GM23338 (cell line): Measurements from ENCODE around the gene MYO18B. TPM values are rescaled to one million over a fixed set of nuclear protein-coding genes. Genes with fewer than 3 reads are reported as not detected.

Experiments used
- ATAC-seq: fragments of 200-7000 bp; cut with Tn5 transposase; 3 replicates; pipeline ENCODE4 v1.9.1; 2020
- DNase-seq: peaks from one replicate; pipeline ENCODE4 v3.0.0-alpha.2; 2015; ENCODE audit warnings: low spot score
- H2AFZ ChIP-seq: fragments of 200-600 bp; sonication (generic); 2 replicates; pipeline ENCODE4 v1.8.0; 2016; ENCODE audit warnings: antibody characterized with exemption, mild to moderate bottlenecking, moderate library complexity
- H3F3A ChIP-seq: fragments of 200-600 bp; sonication (generic); replicated peaks from 2 replicates; pipeline ENCODE4 v1.8.0; 2017; ENCODE audit warnings: antibody characterized with exemption, mixed run types, low read depth
- H3K27ac ChIP-seq: fragments of 200-600 bp; sonication (generic); 2 replicates; pipeline ENCODE4 v1.6.1; 2016; ENCODE audit warnings: low read depth
- H3K27me3 ChIP-seq: fragments of 200-600 bp; sonication (generic); 2 replicates; pipeline ENCODE4 v1.8.0; 2016; ENCODE audit warnings: mild to moderate bottlenecking, mixed run types, moderate library complexity; ENCODE audit not compliant: insufficient read depth
- H3K36me3 ChIP-seq: fragments of 200-600 bp; sonication (generic); 2 replicates; pipeline ENCODE4 v1.8.0; 2016; ENCODE audit warnings: mild to moderate bottlenecking; ENCODE audit not compliant: insufficient read depth
- H3K4me1 ChIP-seq: fragments of 200-600 bp; sonication (generic); 2 replicates; pipeline ENCODE4 v1.8.0; 2016; ENCODE audit warnings: mild to moderate bottlenecking, moderate library complexity; ENCODE audit not compliant: insufficient read depth
- H3K4me2 ChIP-seq: fragments of 200-600 bp; sonication (generic); 2 replicates; pipeline ENCODE4 v1.7.1; 2017; ENCODE audit warnings: mixed run types
- H3K4me3 ChIP-seq: fragments of 200-600 bp; sonication (generic); 2 replicates; pipeline ENCODE4 v1.6.1; 2016; ENCODE audit warnings: mixed run types
- H3K79me2 ChIP-seq: fragments of 200-600 bp; sonication (generic); replicated peaks from 2 replicates; pipeline ENCODE4 v1.8.0; 2017; ENCODE audit warnings: mild to moderate bottlenecking; ENCODE audit not compliant: insufficient read depth
- H3K9me2 ChIP-seq: fragments of 200-600 bp; sonication (generic); 2 replicates; pipeline ENCODE4 v1.8.0; 2017; ENCODE audit not compliant: insufficient read depth
- H4K20me1 ChIP-seq: fragments of 200-600 bp; sonication (generic); replicated peaks from 2 replicates; pipeline ENCODE4 v1.8.0; 2017; ENCODE audit warnings: mild to moderate bottlenecking; ENCODE audit not compliant: insufficient read depth
- H3K27ac Mint-ChIP-seq: 2 replicates; pipeline ENCODE4 v1.8.0; 2020; ENCODE audit warnings: inconsistent platforms, mild to moderate bottlenecking, moderate library complexity, mixed read lengths
- H3K27me3 Mint-ChIP-seq: 3 replicates; pipeline ENCODE4 v1.8.0; 2022; ENCODE audit warnings: low read depth, mild to moderate bottlenecking, moderate library complexity, mixed read lengths, inconsistent platforms; ENCODE audit not compliant: insufficient read depth, poor library complexity
- H3K36me3 Mint-ChIP-seq: 3 replicates; pipeline ENCODE4 v1.8.0; 2021; ENCODE audit warnings: low read depth, mild to moderate bottlenecking, inconsistent platforms, moderate library complexity, mixed read lengths
- H3K4me1 Mint-ChIP-seq: 3 replicates; pipeline ENCODE4 v1.8.0; 2020; ENCODE audit warnings: mild to moderate bottlenecking, inconsistent platforms, mixed read lengths
- H3K4me3 Mint-ChIP-seq: 3 replicates; pipeline ENCODE4 v1.8.0; 2021; ENCODE audit warnings: moderate library complexity, mild to moderate bottlenecking, inconsistent platforms, mixed read lengths
- H3K9me3 Mint-ChIP-seq: 3 replicates; pipeline ENCODE4 v1.8.0; 2020; ENCODE audit warnings: moderate library complexity, mild to moderate bottlenecking, inconsistent platforms, mixed read lengths
- STAT1 ChIP-seq: IDR thresholded peaks from one replicate; pipeline ENCODE4 v1.6.1; 2016; ENCODE audit warnings: antibody characterized with exemption; ENCODE audit not compliant: unreplicated experiment
- ZNF331 ChIP-seq: fragments of 250-450 bp; sonication (Bioruptor Pico); IDR thresholded peaks from 2 replicates; pipeline ENCODE4 v1.5.0; 2020; ENCODE audit warnings: low read depth, mild to moderate bottlenecking, moderate library complexity
- ZNF462 ChIP-seq: fragments of 250-450 bp; sonication (Bioruptor Pico); IDR thresholded peaks from 2 replicates; pipeline ENCODE4 v1.5.0; 2020; ENCODE audit warnings: mild to moderate bottlenecking, moderate library complexity
- polyA plus RNA-seq: library from polyadenylated mRNA; unstranded; fragments of >200 nt; fragmentation: Nextera tagmentation; extraction: Ambion mirVana; gene quantifications from 2 replicates; pipeline ENCODE4 v1.2.1, GENCODE V29; 2016
- total RNA-seq: library from RNA; depleted of rRNA; stranded (reverse); fragments of >200 nt; shearing (Covaris generic); gene quantifications from 2 replicates; pipeline ENCODE4 v1.2.3, GENCODE V29; 2014

Gene MYO18B
- total and polyA plus RNA-seq, 2 experiments from 2014 or later = 0.36 to 0.45 TPM

- no peaks in the 10 kb centered on the region; the same call in 1 of the 2 replicates for H3K36me3 ChIP-seq
- H3K27ac ChIP-seq = no peak overlapping the region
- no peak for DNase-seq
- H3K27me3 ChIP-seq = no peaks in the 10 kb centered on the region
- TF ChIP-seq STAT1 = no peak
- peak; percentile 34; the same call in 1 of the 2 replicates for TF ChIP-seq ZNF462 (CRISPR knock-in tag)
- peaks cover 5% of the 10 kb centered on the region; the same call in 1 of the 2 replicates for H3K9me2 ChIP-seq
- H4K20me1 ChIP-seq = no peaks in the 10 kb centered on the region
- no peak; the same call in 2 of the 3 replicates for ATAC-seq
- H3K4me1 ChIP-seq = peaks cover 15% of the 10 kb centered on the region; the same call in 1 of the 2 replicates
- Mint-ChIP-seq H3K9me3 (0 out of 3 replicates have a peak, but pooled peaks cover 4% of the 10 kb centered on the region), H3K4me3 (no peak overlapping the region), H3K27me3 (peaks cover 12% of the 10 kb centered on the region), H3K36me3 (peaks cover 4% of the 10 kb centered on the region; the same call in 1 of the 3 replicates), H3K27ac (no peak overlapping the region), H3K4me1 (peaks cover 39% of the 10 kb centered on the region)
- no peak overlapping the region for H3K4me2 ChIP-seq
- no peaks in the 10 kb centered on the region for H3F3A ChIP-seq
- no peaks in the 10 kb centered on the region for H3K79me2 ChIP-seq
- H2AFZ ChIP-seq = 0 out of 2 replicates have a peak overlapping the region, but pooled peaks have one; percentile 32
- no peak overlapping the region for H3K4me3 ChIP-seq
These were observed 200.9 kb downstream of the MYO18B start for GRCh38 chr22:25942856-25943411.

GRCh38 chr22:25950111-25950510, 208.1 kb downstream of the MYO18B start:
- Histone ChIP-seq H3K9me2 (peaks cover 16% of the 10 kb centered on the region; the same call in 1 of the 2 replicates), H2AFZ (no peak overlapping the region), H3F3A (no peaks in the 10 kb centered on the region), H3K4me3 (no peak overlapping the region), H3K4me2 (no peak overlapping the region), H3K27me3 (no peaks in the 10 kb centered on the region), H4K20me1 (no peaks in the 10 kb centered on the region), H3K36me3 (no peaks in the 10 kb centered on the region), H3K4me1 (no peaks in the 10 kb centered on the region), H3K79me2 (no peaks in the 10 kb centered on the region), H3K27ac (no peak overlapping the region)
- no peak for DNase-seq
- H3K4me1 Mint-ChIP-seq = peaks cover 3% of the 10 kb centered on the region; the same call in 2 of the 3 replicates
- no peak overlapping the region for H3K27ac Mint-ChIP-seq
- no peaks in the 10 kb centered on the region for H3K36me3 Mint-ChIP-seq
- no peak for ATAC-seq
- H3K9me3 Mint-ChIP-seq = no peaks in the 10 kb centered on the region
- H3K27me3 Mint-ChIP-seq = peaks cover 6% of the 10 kb centered on the region
- no peak overlapping the region for H3K4me3 Mint-ChIP-seq
- TF ChIP-seq ZNF462 (CRISPR knock-in tag) (no peak), ZNF331 (CRISPR knock-in tag) (no peak)
